Endodermal cell (in vitro differentiated cells): ENCODE results near the gene UTP15. TPM values are rescaled to one million over a fixed set of nuclear protein-coding genes. Genes with fewer than 3 reads are reported as not detected.

Source experiments
- DNase-seq: peaks from one replicate; pipeline ENCODE4 v3.0.0-alpha.2; 2017
- H3K27ac ChIP-seq: 2 replicates; pipeline ENCODE4 v1.5.1; 2013; ENCODE audit warnings: mild to moderate bottlenecking, low read depth, low read length, moderate library complexity
- H3K27me3 ChIP-seq: 2 replicates; pipeline ENCODE4 v1.6.1; 2013; ENCODE audit warnings: mild to moderate bottlenecking, low read length, moderate library complexity; ENCODE audit not compliant: insufficient read depth, control insufficient read depth, poor library complexity, severe bottlenecking
- H3K36me3 ChIP-seq: 2 replicates; pipeline ENCODE4 v1.7.0; 2013; ENCODE audit warnings: mild to moderate bottlenecking, low read length, moderate library complexity; ENCODE audit not compliant: control insufficient read depth, insufficient read depth
- H3K4me1 ChIP-seq: one replicate; pipeline ENCODE4 v1.7.0; 2013; ENCODE audit warnings: low read length; ENCODE audit not compliant: control insufficient read depth, insufficient read depth
- H3K4me3 ChIP-seq: 2 replicates; pipeline ENCODE4 v1.5.1; 2013; ENCODE audit warnings: mild to moderate bottlenecking, low read length, moderate library complexity
- H3K9ac ChIP-seq: 2 replicates; pipeline ENCODE4 v1.6.1; 2013; ENCODE audit warnings: mild to moderate bottlenecking, low read length, moderate library complexity; ENCODE audit not compliant: poor library complexity, severe bottlenecking; ENCODE audit errors: extremely low read depth
- H3K9me3 ChIP-seq: 2 replicates; pipeline ENCODE4 v1.6.1; 2013; ENCODE audit warnings: mild to moderate bottlenecking, low read length, moderate library complexity; ENCODE audit not compliant: control insufficient read depth
- H3K27ac Mint-ChIP-seq: 2 replicates; pipeline ENCODE4 v1.8.0; 2020; ENCODE audit warnings: mixed read lengths
- H3K27me3 Mint-ChIP-seq: 2 replicates; pipeline ENCODE4 v1.8.0; 2021; ENCODE audit warnings: mild to moderate bottlenecking, mixed read lengths; ENCODE audit not compliant: insufficient read depth
- H3K36me3 Mint-ChIP-seq: 2 replicates; pipeline ENCODE4 v1.8.0; 2020; ENCODE audit warnings: low read depth, mixed read lengths
- H3K4me1 Mint-ChIP-seq: 2 replicates; pipeline ENCODE4 v1.8.0; 2020; ENCODE audit warnings: mixed read lengths
- H3K4me3 Mint-ChIP-seq: 2 replicates; pipeline ENCODE4 v1.8.0; 2020; ENCODE audit warnings: mild to moderate bottlenecking, moderate library complexity, mixed read lengths
- H3K9me3 Mint-ChIP-seq: 2 replicates; pipeline ENCODE4 v1.8.0; 2020; ENCODE audit warnings: mild to moderate bottlenecking, mixed read lengths
- CTCF ChIP-seq: fragments of 200-600 bp; sonication (generic); conservative IDR thresholded peaks from 2 replicates; pipeline ENCODE4 v1.5.0; 2021; ENCODE audit warnings: antibody characterized with exemption, mild to moderate bottlenecking
- WGBS, 2 experiments: methylation state at CpG; one replicate each; pipeline versions ENCODE4 v1.1.5 to v1.1.7; 2013; ENCODE audit warnings: missing lambda C conversion rate in 2 of 2, mixed read lengths in 1 of 2; ENCODE audit not compliant: insufficient coverage in 1 of 2, insufficient read length in 1 of 2; 5-methylcytosine and 5-hydroxymethylcytosine counted together
- total RNA-seq, 2 donors: library from RNA; stranded (reverse); fragmentation: NEBNext Ultra II Directional in 1 of 2; extraction: Animal tissue kit (Norgen Biotek cat#: 25700) in 1 of 2; gene quantifications; 2 replicates in 1 of 2; 3 replicates in 1 of 2; pipeline ENCODE4 v1.2.1, GENCODE V29; 2021

Gene UTP15
- total RNA-seq, 2 donors from 2014 or later, result 24.7 to 28.3 TPM

- H3K9ac ChIP-seq, result no peak overlapping the region
- peaks cover 18% of the 10 kb centered on the region for H3K36me3 ChIP-seq
- Mint-ChIP-seq H3K4me1 (no peaks in the 10 kb centered on the region), H3K27ac (no peak overlapping the region), H3K27me3 (peaks cover 6% of the 10 kb centered on the region), H3K9me3 (no peaks in the 10 kb centered on the region), H3K4me3 (no peak overlapping the region), H3K36me3 (peaks cover 2% of the 10 kb centered on the region)
- no peak overlapping the region for H3K4me3 ChIP-seq
- no peak for TF ChIP-seq CTCF
- H3K4me1 ChIP-seq, result no peaks in the 10 kb centered on the region
- no peaks in the 10 kb centered on the region for H3K9me3 ChIP-seq
- no peak for DNase-seq
- H3K27me3 ChIP-seq, result no peaks in the 10 kb centered on the region
- no peak overlapping the region for H3K27ac ChIP-seq
Measured at GRCh38 chr5:73552642-73553041, 12.9 kb upstream of the UTP15 start.

GRCh38 chr5:73558950-73559349 lies 6.6 kb upstream of the UTP15 start:
- Histone ChIP-seq H3K4me1 (no peaks in the 10 kb centered on the region), H3K36me3 (peaks cover 26% of the 10 kb centered on the region), H3K27me3 (no peaks in the 10 kb centered on the region), H3K27ac (no peak overlapping the region), H3K4me3 (no peak overlapping the region), H3K9me3 (no peaks in the 10 kb centered on the region), H3K9ac (no peak overlapping the region)
- Mint-ChIP-seq H3K27ac (no peak overlapping the region), H3K9me3 (no peaks in the 10 kb centered on the region), H3K4me1 (peaks cover 2% of the 10 kb centered on the region), H3K36me3 (peaks cover 19% of the 10 kb centered on the region), H3K27me3 (no peaks in the 10 kb centered on the region), H3K4me3 (no peak overlapping the region)
- 82% methylated on average over 1 of the region's 1 CpG; no CpG with 5 or more reads in 1 of the 2 experiments for WGBS, 2 experiments
- TF ChIP-seq CTCF, result peak; percentile 51
- no peak for DNase-seq

- Mint-ChIP-seq H3K9me3 (no peaks in the 10 kb centered on the region), H3K27ac (no peak overlapping the region), H3K27me3 (no peaks in the 10 kb centered on the region), H3K36me3 (peaks cover 20% of the 10 kb centered on the region), H3K4me3 (peak overlapping the region; percentile 80), H3K4me1 (peaks cover 13% of the 10 kb centered on the region)
- Histone ChIP-seq H3K27ac (no peak overlapping the region), H3K9ac (peak overlapping the region; percentile 96), H3K4me1 (no peaks in the 10 kb centered on the region), H3K4me3 (peak overlapping the region; percentile 96), H3K27me3 (no peaks in the 10 kb centered on the region), H3K9me3 (no peaks in the 10 kb centered on the region), H3K36me3 (peaks cover 18% of the 10 kb centered on the region)
- TF ChIP-seq CTCF, result no peak
- no peak for DNase-seq
- 75 to 94% methylated on average over 2 to 3 of the region's 3 CpGs for WGBS, 2 experiments
Measured at GRCh38 chr5:73564018-73564417, 1.5 kb upstream of the UTP15 start.
